HEK293T (cell line): ENCODE results near the gene EMD.

ENCODE experiments used
- CTCF ChIA-PET: fragments of 350-600 bp; formaldehyde crosslinking; extraction: SDS; loops from one replicate; lab custom pipeline; 2021; ENCODE audit warnings: antibody characterized with exemption, inconsistent platforms; lab: Yijun Ruan, JAX
- POLR2A ChIA-PET: fragments of 350-600 bp; formaldehyde crosslinking; extraction: SDS; loops from one replicate; lab custom pipeline; 2020; ENCODE audit warnings: antibody characterized with exemption, inconsistent platforms; lab: Yijun Ruan, JAX
- DNase-seq: peaks from one replicate; pipeline ENCODE4 v3.0.0; 2012; ENCODE audit warnings: mixed read lengths; ENCODE audit errors: extremely low spot score
- ARNT ChIP-seq: fragments of 450-650 bp; IDR thresholded peaks from 2 replicates; pipeline ENCODE4 v1.6.1; 2017; ENCODE audit warnings: mild to moderate bottlenecking
- BHLHE40 ChIP-seq: fragments of 450-650 bp; IDR thresholded peaks from 2 replicates; pipeline ENCODE4 v1.6.1; 2016; ENCODE audit warnings: mild to moderate bottlenecking, moderate library complexity, borderline replicate concordance
- CTBP1 ChIP-seq: fragments of 450-650 bp; IDR thresholded peaks from 2 replicates; pipeline ENCODE4 v1.6.1; 2016; ENCODE audit warnings: borderline replicate concordance
- ELF4 ChIP-seq: fragments of 450-650 bp; IDR thresholded peaks from 2 replicates; pipeline ENCODE4 v1.6.1; 2017; ENCODE audit warnings: antibody characterized with exemption
- FOXA1 ChIP-seq: fragments of 450-650 bp; IDR thresholded peaks from 2 replicates; pipeline ENCODE4 v1.6.1; 2016; ENCODE audit warnings: mild to moderate bottlenecking
- FOXK2 ChIP-seq: fragments of 450-650 bp; IDR thresholded peaks from 2 replicates; pipeline ENCODE4 v1.6.1; 2016; ENCODE audit warnings: mild to moderate bottlenecking
- FOXM1 ChIP-seq: fragments of 450-650 bp; IDR thresholded peaks from 2 replicates; pipeline ENCODE4 v1.6.1; 2017; ENCODE audit warnings: mild to moderate bottlenecking, borderline replicate concordance
- HDGF ChIP-seq: fragments of 450-650 bp; IDR thresholded peaks from 2 replicates; pipeline ENCODE4 v1.6.1; 2017; ENCODE audit warnings: antibody characterized with exemption, borderline replicate concordance
- L3MBTL2 ChIP-seq: fragments of 450-650 bp; conservative IDR thresholded peaks from 2 replicates; pipeline ENCODE4 v1.6.1; 2016; ENCODE audit warnings: mild to moderate bottlenecking
- LEF1 ChIP-seq: fragments of 450-650 bp; IDR thresholded peaks from 2 replicates; pipeline ENCODE4 v1.6.1; 2017; ENCODE audit warnings: mild to moderate bottlenecking, borderline replicate concordance
- NFRKB ChIP-seq: fragments of 450-650 bp; IDR thresholded peaks from 2 replicates; pipeline ENCODE4 v1.6.1; 2016; ENCODE audit warnings: mild to moderate bottlenecking, moderate library complexity
- PKNOX1 ChIP-seq: fragments of 450-650 bp; IDR thresholded peaks from 2 replicates; pipeline ENCODE4 v1.6.1; 2016
- SP1 ChIP-seq: fragments of 450-650 bp; IDR thresholded peaks from 2 replicates; pipeline ENCODE4 v1.6.1; 2017
- SUZ12 ChIP-seq: fragments of 450-650 bp; IDR thresholded peaks from 2 replicates; pipeline ENCODE4 v1.6.1; 2016; ENCODE audit warnings: mild to moderate bottlenecking
- TARDBP ChIP-seq: fragments of 450-650 bp; IDR thresholded peaks from 2 replicates; pipeline ENCODE4 v1.6.1; 2016
- ZNF384 ChIP-seq: fragments of 450-650 bp; IDR thresholded peaks from 2 replicates; pipeline ENCODE4 v1.6.1; 2016

The EMD gene

GRCh38 chrX:154419688-154420401 lies 40.8 kb downstream of the EMD start:
- TF ChIP-seq L3MBTL2, result no peak
- ChIA-PET POLR2A (interaction anchor here (1.5 to 2.1 kb wide), 2 partner anchors 8 to 22 kb away, joined by 4 to 13 read pairs; partner anchors contain the start of gene RPL10), CTCF (no interaction called here)
- no peak for DNase-seq

- DNase-seq, result no peak
- no peak for TF ChIP-seq FOXK2
- TF ChIP-seq ZNF384, result no peak
- no peak for TF ChIP-seq ELF4
- no peak for TF ChIP-seq ARNT
- no peak for TF ChIP-seq SP1
- no peak for TF ChIP-seq FOXA1
- no peak for TF ChIP-seq NFRKB
- no peak for TF ChIP-seq PKNOX1
- TF ChIP-seq LEF1, result no peak
- TF ChIP-seq FOXM1, result no peak
- TF ChIP-seq HDGF, result no peak
- TF ChIP-seq SUZ12, result no peak
- TF ChIP-seq L3MBTL2, result no peak
- no peak for TF ChIP-seq BHLHE40
- TF ChIP-seq TARDBP, result no peak
- TF ChIP-seq CTBP1, result no peak
- POLR2A ChIA-PET, result interaction anchor here (0.8 to 2.1 kb wide), 4 partner anchors 8 to 68 kb away, joined by 3 to 13 read pairs (median 4); partner anchors contain the start of gene RPL10
- CTCF ChIA-PET, result no interaction called here
These were observed 41.3 kb downstream of the EMD start for GRCh38 chrX:154420402-154420756.

- ChIA-PET POLR2A (interaction anchor here (1.1 to 1.4 kb wide), 3 partner anchors 14 to 17 kb away, joined by 5 to 6 read pairs (median 5); partner anchors contain the start of gene FAM50A), CTCF (interaction anchor here (0.5 to 1.7 kb wide), 3 partner anchors 11 to 54 kb away, joined by 3 to 4 read pairs (median 3); partner anchors contain the start of gene DNASE1L1)
- no peak for TF ChIP-seq SUZ12
- no peak for TF ChIP-seq BHLHE40
- peak; percentile 11; the same call in 1 of the 2 replicates for TF ChIP-seq ZNF384
- TF ChIP-seq LEF1, result no peak
- TF ChIP-seq PKNOX1, result no peak
- DNase-seq, result no peak
These were observed 48.0 kb downstream of the EMD start for GRCh38 chrX:154426916-154427770.

GRCh38 chrX:154428176-154429171 lies 49.4 kb downstream of the EMD start, which contains the start of gene ATP6AP1:
Gene ATP6AP1 (plus strand): TSS chrX:154428677. CDS start chrX:154428693, 16 bp downstream.
- peak; percentile 85 for TF ChIP-seq L3MBTL2
- peak; percentile 100 for TF ChIP-seq PKNOX1
- TF ChIP-seq CTBP1, result no peak
- ChIA-PET CTCF (interaction anchor here (0.6 to 1.7 kb wide), 3 partner anchors 24 to 99 kb away, joined by 3 to 5 read pairs (median 4); no protein-coding TSS in a partner anchor), POLR2A (interaction anchor here (0.6 to 2.4 kb wide), 10 partner anchors 10 to 99 kb away, joined by 3 to 14 read pairs (median 4); partner anchors contain the start of genes FAM50A, RPL10, SLC10A3 and TAFAZZIN)

GRCh38 chrX:154429711-154430110 lies 50.6 kb downstream of the EMD start:
- ChIA-PET CTCF (interaction anchor here (1.0 to 1.5 kb wide), 2 partner anchors 30 to 97 kb away, joined by 3 to 4 read pairs; no protein-coding TSS in a partner anchor), POLR2A (interaction anchor here (0.5 to 2.4 kb wide), 4 partner anchors 18 to 61 kb away, joined by 4 to 14 read pairs (median 9); partner anchors contain the start of genes RPL10, SLC10A3 and TAFAZZIN)
- no peak for DNase-seq
- TF ChIP-seq FOXM1 (no peak), ELF4 (no peak), PKNOX1 (no peak), FOXA1 (no peak), SUZ12 (no peak), CTBP1 (no peak), FOXK2 (no peak), ZNF384 (no peak), SP1 (no peak), LEF1 (no peak), L3MBTL2 (no peak), ARNT (no peak), NFRKB (no peak)

More at GRCh38 chrX:154428176-154429171, 49.4 kb downstream of the EMD start, which contains the start of gene ATP6AP1:
- DNase-seq, result peak; percentile 95
